H9 (cell line): Measurements from ENCODE around the gene ST7L. TPM values are rescaled to one million over a fixed set of nuclear protein-coding genes. Genes with fewer than 3 reads are reported as not detected.

Experiments used
- DNase-seq: peaks from one replicate; pipeline ENCODE4 v3.0.0-alpha.2; 2017
- H2AFZ ChIP-seq: one replicate; pipeline ENCODE4 v1.6.1; 2013; ENCODE audit warnings: mild to moderate bottlenecking, low read length, control low read depth, moderate library complexity
- H2AK5ac ChIP-seq: 2 replicates; pipeline ENCODE4 v1.6.1; 2013; ENCODE audit warnings: low read length, control low read depth, mixed read lengths; ENCODE audit not compliant: insufficient read length
- H2BK120ac ChIP-seq: one replicate; pipeline ENCODE4 v1.6.1; 2013; ENCODE audit warnings: low read depth, mild to moderate bottlenecking, low read length, control low read depth, inconsistent platforms; ENCODE audit not compliant: poor library complexity, severe bottlenecking
- H2BK12ac ChIP-seq: 2 replicates; pipeline ENCODE4 v1.6.1; 2013; ENCODE audit warnings: low read length, control low read depth, mixed read lengths, low read depth; ENCODE audit not compliant: insufficient read length
- H2BK15ac ChIP-seq: 2 replicates; pipeline ENCODE4 v1.6.1; 2013; ENCODE audit warnings: low read depth, low read length, control low read depth
- H2BK20ac ChIP-seq: one replicate; pipeline ENCODE4 v1.6.1; 2013; ENCODE audit warnings: low read depth, mild to moderate bottlenecking, low read length, control low read depth, inconsistent platforms; ENCODE audit not compliant: poor library complexity, severe bottlenecking
- H2BK5ac ChIP-seq: 2 replicates; pipeline ENCODE4 v1.6.1; 2013; ENCODE audit warnings: low read length, control low read depth, mixed read lengths; ENCODE audit not compliant: insufficient read length
- H3K14ac ChIP-seq: 2 replicates; pipeline ENCODE4 v1.6.1; 2013; ENCODE audit warnings: low read length, control low read depth; ENCODE audit not compliant: insufficient read depth
- H3K18ac ChIP-seq: 2 replicates; pipeline ENCODE4 v1.6.1; 2013; ENCODE audit warnings: low read depth, mild to moderate bottlenecking, mixed read lengths, low read length, control low read depth; ENCODE audit not compliant: insufficient read length
- H3K23ac ChIP-seq: 2 replicates; pipeline ENCODE4 v1.6.1; 2013; ENCODE audit warnings: low read length, control low read depth, mixed read lengths, low read depth; ENCODE audit not compliant: insufficient read length
- H3K23me2 ChIP-seq: 2 replicates; pipeline ENCODE4 v1.6.1; 2013; ENCODE audit warnings: low read depth, mild to moderate bottlenecking, mixed read lengths, low read length, control low read depth; ENCODE audit not compliant: insufficient read length, poor library complexity, severe bottlenecking
- H3K27ac ChIP-seq: 2 replicates; pipeline ENCODE4 v1.5.1; 2013; ENCODE audit warnings: low read length, control low read depth, mixed read lengths, low read depth; ENCODE audit not compliant: insufficient read length
- H3K27me3 ChIP-seq: 2 replicates; pipeline ENCODE4 v1.6.1; 2013; ENCODE audit warnings: low read length, control low read depth, inconsistent platforms; ENCODE audit not compliant: insufficient read depth
- H3K4ac ChIP-seq: 2 replicates; pipeline ENCODE4 v1.6.1; 2013; ENCODE audit warnings: low read depth, mild to moderate bottlenecking, control low read depth, inconsistent platforms, low read length, moderate library complexity
- H3K4me1 ChIP-seq: 2 replicates; pipeline ENCODE4 v1.6.1; 2013; ENCODE audit warnings: low read length, control low read depth, inconsistent platforms; ENCODE audit not compliant: insufficient read depth
- H3K4me2 ChIP-seq: 2 replicates; pipeline ENCODE4 v1.6.1; 2013; ENCODE audit warnings: low read length, control low read depth, mixed read lengths; ENCODE audit not compliant: insufficient read length, insufficient read depth
- H3K56ac ChIP-seq: 2 replicates; pipeline ENCODE4 v1.6.1; 2013; ENCODE audit warnings: low read depth, mild to moderate bottlenecking, mixed read lengths, low read length, control low read depth; ENCODE audit not compliant: insufficient read length
- H3K79me1 ChIP-seq: 2 replicates; pipeline ENCODE4 v1.6.1; 2013; ENCODE audit warnings: low read depth, mild to moderate bottlenecking, moderate library complexity, low read length, control low read depth, inconsistent platforms; ENCODE audit not compliant: insufficient read depth, poor library complexity, severe bottlenecking
- H3K79me2 ChIP-seq: 2 replicates; pipeline ENCODE4 v1.6.1; 2013; ENCODE audit warnings: low read length, control low read depth, inconsistent platforms; ENCODE audit not compliant: insufficient read depth
- H3K9ac ChIP-seq: 2 replicates; pipeline ENCODE4 v1.6.1; 2013; ENCODE audit warnings: low read length, control low read depth, mixed read lengths; ENCODE audit not compliant: insufficient read length; ENCODE audit errors: extremely low read depth
- H3K9me3 ChIP-seq: one replicate; pipeline ENCODE4 v1.6.1; 2013; ENCODE audit warnings: low read depth, low read length, inconsistent platforms; ENCODE audit not compliant: control insufficient read depth
- H3T11ph ChIP-seq: one replicate; pipeline ENCODE4 v1.6.1; 2013; ENCODE audit warnings: mild to moderate bottlenecking, low read length, control low read depth, inconsistent platforms
- H4K20me1 ChIP-seq: one replicate; pipeline ENCODE4 v1.6.1; 2013; ENCODE audit not compliant: control insufficient read depth, insufficient read length, insufficient read depth
- H4K5ac ChIP-seq: 2 replicates; pipeline ENCODE4 v1.6.1; 2013; ENCODE audit warnings: low read depth, mild to moderate bottlenecking, mixed read lengths, low read length, control low read depth; ENCODE audit not compliant: insufficient read length
- H4K8ac ChIP-seq: replicated peaks from 2 replicates; pipeline ENCODE4 v1.6.1; 2013; ENCODE audit warnings: low read length, control low read depth, mixed read lengths, low read depth; ENCODE audit not compliant: insufficient read length
- H4K91ac ChIP-seq: 2 replicates; pipeline ENCODE4 v1.6.1; 2013; ENCODE audit warnings: low read depth, mild to moderate bottlenecking, moderate library complexity, mixed read lengths, low read length, control low read depth; ENCODE audit not compliant: insufficient read length
- H3K27ac Mint-ChIP-seq, 3 experiments: 2 replicates in 2 of 3; 3 replicates in 1 of 3; pipeline ENCODE4 v1.8.0; 2020 to 2021; ENCODE audit warnings: mixed read lengths in 3 of 3, mild to moderate bottlenecking in 1 of 3, moderate library complexity in 1 of 3
- H3K27me3 Mint-ChIP-seq: 2 replicates; pipeline ENCODE4 v1.8.0; 2021; ENCODE audit warnings: low read depth, mild to moderate bottlenecking, moderate library complexity, mixed read lengths
- H3K36me3 Mint-ChIP-seq, 3 experiments: 2 replicates in 2 of 3; 3 replicates in 1 of 3; pipeline ENCODE4 v1.8.0; 2020 to 2021; ENCODE audit warnings: low read depth in 3 of 3, mixed read lengths in 3 of 3; ENCODE audit not compliant: insufficient read depth in 1 of 3
- H3K4me1 Mint-ChIP-seq, 2 experiments: 2 replicates each; pipeline ENCODE4 v1.8.0; 2020; ENCODE audit warnings: mixed read lengths in 2 of 2
- H3K4me3 Mint-ChIP-seq, 2 experiments: 2 replicates in 1 of 2; 3 replicates in 1 of 2; pipeline ENCODE4 v1.8.0; 2020 to 2021; ENCODE audit warnings: mild to moderate bottlenecking in 2 of 2, mixed read lengths in 2 of 2, moderate library complexity in 1 of 2
- H3K9me3 Mint-ChIP-seq, 2 experiments: 2 replicates in 1 of 2; 3 replicates in 1 of 2; pipeline ENCODE4 v1.8.0; 2020; ENCODE audit warnings: mild to moderate bottlenecking in 2 of 2, mixed read lengths in 2 of 2, moderate library complexity in 1 of 2
- CTCF ChIP-seq: fragments of 200-600 bp; sonication (generic); conservative IDR thresholded peaks from 3 replicates; pipeline ENCODE4 v1.8.0; 2021; ENCODE audit warnings: antibody characterized with exemption, mild to moderate bottlenecking
- WGBS: extraction: QIAGEN DNeasy Blood & Tissue Kit; methylation state at CpG from one replicate; pipeline ENCODE4 v1.1.7; 2013; ENCODE audit warnings: missing lambda C conversion rate, low lambda C conversion rate, mixed read lengths; ENCODE audit not compliant: insufficient read length; ENCODE audit errors: extremely low coverage; 5-methylcytosine and 5-hydroxymethylcytosine counted together
- total RNA-seq: library from RNA; stranded (reverse); gene quantifications from 2 replicates; pipeline ENCODE4 v1.2.1, GENCODE V29; 2021

Gene ST7L
- total RNA-seq, 1 experiment from 2014 or later = 16.0 TPM

- Histone ChIP-seq H3K9ac (no peak overlapping the region), H2BK20ac (no peak overlapping the region), H3K23me2 (no peaks in the 10 kb centered on the region), H3K23ac (no peak overlapping the region), H3T11ph (no peak overlapping the region), H3K4me1 (no peaks in the 10 kb centered on the region), H3K27ac (no peak overlapping the region), H3K79me2 (no peaks in the 10 kb centered on the region), H3K14ac (no peak overlapping the region), H2BK12ac (no peak overlapping the region), H4K5ac (no peak overlapping the region), H3K4ac (no peak overlapping the region), H3K4me2 (no peak overlapping the region), H2AFZ (no peak overlapping the region), H2BK15ac (no peak overlapping the region), H2BK120ac (no peak overlapping the region), H3K18ac (no peak overlapping the region), H3K56ac (no peak overlapping the region), H2AK5ac (no peak overlapping the region), H3K79me1 (no peaks in the 10 kb centered on the region), H2BK5ac (no peak overlapping the region), H3K27me3 (no peaks in the 10 kb centered on the region), H4K20me1 (no peaks in the 10 kb centered on the region), H4K8ac (no peak overlapping the region), H3K9me3 (no peaks in the 10 kb centered on the region), H4K91ac (no peak overlapping the region)
- Mint-ChIP-seq H3K9me3 (no peaks in the 10 kb centered on the region), H3K4me3 (no peak overlapping the region), H3K36me3 (peaks cover 3 to 12% (median 8%) of the 10 kb centered on the region in 3 experiments; a peak in 5 of 7 replicates), H3K27me3 (no peaks in the 10 kb centered on the region), H3K27ac (no peak overlapping the region), H3K4me1 (no peaks in the 10 kb centered on the region)
- no CpG with 5 or more reads among the region's 1 CpG for WGBS
- no peak for DNase-seq
- no peak for TF ChIP-seq CTCF
Observed at GRCh38 chr1:112557385-112557784, 61.6 kb downstream of the ST7L start.
